Measurements from ENCODE around the gene PDZRN3.

- no peak for TF ChIP-seq CTCF (conservative IDR thresholded peaks at IDR 0.05 in 1 of 2, IDR thresholded peaks at IDR 0.05 in 1 of 2; ENCODE audit: extremely low read depth in 1 of 2, insufficient read depth in 1 of 2, low read depth in 1 of 2, low read length in 2 of 2)
- no peak for TF ChIP-seq EZH2 (IDR thresholded peaks at IDR 0.05; ENCODE audit: borderline replicate concordance, low read length)
Observed at GRCh38 chr3:73469331-73469730, 155.4 kb downstream of the PDZRN3 start.

Measured in mammary epithelial cell (primary cell).